Left lobe of liver (tissue), 2 donors: Measurements from ENCODE around the gene YDJC. TPM values are rescaled to one million over a fixed set of nuclear protein-coding genes. Genes with fewer than 3 reads are reported as not detected.
A peak's percentile ranks its signal among the peaks of the same experiment; 100 is the strongest.
"Not testable (repeated sequence)": the region's sequence is repeated elsewhere in the genome, so short reads cannot be mapped to it uniquely, and the experiment has no call there.

Source experiments
- ATAC-seq: fragments of 200-7000 bp; cut with Tn5 transposase; one replicate; pipeline ENCODE4 v1.9.1; 2020; ENCODE audit warnings: mild to moderate bottlenecking, moderate library complexity
- DNase-seq: peaks from one replicate; pipeline ENCODE4 v3.0.0-alpha.2; 2020; ENCODE audit warnings: low spot score
- total RNA-seq: library from RNA; stranded (reverse); gene quantifications from one replicate; pipeline ENCODE4 v1.2.1, GENCODE V29; 2021
- donor health status: DM: no; HTN: no; CAD: no; lungs with moderate emphysema.
- donor health status: DM: no; HTN: yes; CAD: no.

The YDJC gene
- total RNA-seq, 1 donor from 2014 or later, result 10.0 TPM

DNA sequence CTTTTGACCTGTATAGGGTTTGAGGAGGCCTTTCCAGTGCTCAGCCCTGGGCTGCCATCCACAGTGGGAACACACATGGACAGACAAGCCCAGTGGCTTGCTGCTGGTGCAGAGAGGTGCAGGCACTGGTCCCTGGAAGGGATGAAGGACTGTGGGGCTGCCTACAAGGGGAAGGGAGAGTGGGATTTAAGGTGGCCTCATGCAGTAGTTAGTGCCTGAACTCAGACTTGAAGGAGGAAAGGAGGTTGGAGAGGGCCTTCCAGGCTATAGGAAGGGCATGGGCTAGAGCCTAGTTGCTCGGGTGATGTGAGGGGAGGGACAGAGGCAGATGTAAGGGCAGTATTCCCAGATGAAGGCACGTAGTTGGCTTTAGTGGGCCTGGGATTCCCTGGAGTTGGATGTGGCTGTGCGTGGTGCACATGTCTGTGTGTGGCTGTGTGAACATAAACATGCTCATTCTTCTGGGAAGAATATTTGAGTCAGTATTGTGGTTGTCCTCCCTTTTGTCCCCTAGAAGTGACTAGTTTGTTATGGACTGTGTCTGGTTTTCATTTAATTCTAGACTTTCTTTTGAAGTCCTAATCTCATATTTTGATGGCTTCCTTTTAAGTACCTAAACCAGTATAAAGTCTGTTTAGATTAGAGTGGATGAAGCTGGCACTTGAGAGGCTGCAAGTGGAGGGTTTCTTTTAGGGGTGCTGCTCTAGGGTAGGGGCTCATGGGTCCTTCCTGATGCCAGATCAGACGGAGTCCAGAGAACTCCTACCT, 18.4 kb downstream of the YDJC start:
- ATAC-seq, result no peak
- DNase-seq, result no peak

DNA sequence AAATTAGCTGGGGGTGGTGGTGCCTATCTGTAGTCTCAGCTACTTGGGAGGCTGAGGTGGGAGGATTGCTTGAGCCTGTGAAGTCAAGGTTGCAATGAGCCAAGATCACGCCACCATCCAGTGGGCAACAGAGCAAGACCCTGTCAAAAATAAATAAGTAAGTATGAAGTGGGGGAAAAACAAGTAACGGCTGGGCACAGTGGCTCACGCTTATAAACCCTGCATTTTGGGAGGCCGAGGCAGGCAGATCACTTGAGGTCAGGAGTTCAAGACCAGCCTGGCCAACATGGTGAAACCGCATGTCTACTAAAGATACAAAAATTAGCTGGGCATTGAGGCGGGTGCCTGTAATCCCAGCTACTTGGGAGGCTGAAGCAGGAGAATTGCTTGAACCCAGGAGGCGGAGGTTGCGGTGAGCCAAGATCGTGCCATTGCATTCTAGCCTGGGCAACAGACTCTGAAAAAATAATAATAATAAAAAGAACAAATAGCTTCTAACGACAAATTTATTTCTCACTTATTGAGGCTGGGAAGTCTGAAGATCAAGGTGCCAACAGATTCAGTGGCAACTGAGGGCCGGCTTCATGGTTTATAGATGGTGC, 20.2 kb downstream of the YDJC start:
- not testable (repeated sequence) for ATAC-seq, DNase-seq

DNA sequence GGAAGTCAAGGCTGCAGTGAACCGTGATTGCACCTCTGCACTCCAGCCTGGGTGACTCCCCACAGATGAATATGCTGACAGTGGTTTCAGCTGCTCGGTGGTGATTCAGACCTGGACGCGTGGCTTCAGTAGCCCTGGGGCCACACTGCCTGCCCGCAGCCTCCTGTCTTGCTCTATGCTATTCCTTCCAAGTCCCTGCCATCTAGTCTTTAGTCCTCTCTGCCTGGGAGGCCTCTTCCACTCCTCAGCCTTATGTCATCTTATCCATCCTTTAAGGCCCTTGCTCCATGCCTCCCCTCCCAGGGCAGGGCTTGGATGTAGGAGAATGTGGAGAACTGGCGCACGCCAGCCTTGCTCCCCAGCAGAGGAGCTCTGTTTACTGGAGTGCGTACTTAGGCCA, 23.0 kb downstream of the YDJC start:
- ATAC-seq, result no peak
- DNase-seq, result no peak

DNA sequence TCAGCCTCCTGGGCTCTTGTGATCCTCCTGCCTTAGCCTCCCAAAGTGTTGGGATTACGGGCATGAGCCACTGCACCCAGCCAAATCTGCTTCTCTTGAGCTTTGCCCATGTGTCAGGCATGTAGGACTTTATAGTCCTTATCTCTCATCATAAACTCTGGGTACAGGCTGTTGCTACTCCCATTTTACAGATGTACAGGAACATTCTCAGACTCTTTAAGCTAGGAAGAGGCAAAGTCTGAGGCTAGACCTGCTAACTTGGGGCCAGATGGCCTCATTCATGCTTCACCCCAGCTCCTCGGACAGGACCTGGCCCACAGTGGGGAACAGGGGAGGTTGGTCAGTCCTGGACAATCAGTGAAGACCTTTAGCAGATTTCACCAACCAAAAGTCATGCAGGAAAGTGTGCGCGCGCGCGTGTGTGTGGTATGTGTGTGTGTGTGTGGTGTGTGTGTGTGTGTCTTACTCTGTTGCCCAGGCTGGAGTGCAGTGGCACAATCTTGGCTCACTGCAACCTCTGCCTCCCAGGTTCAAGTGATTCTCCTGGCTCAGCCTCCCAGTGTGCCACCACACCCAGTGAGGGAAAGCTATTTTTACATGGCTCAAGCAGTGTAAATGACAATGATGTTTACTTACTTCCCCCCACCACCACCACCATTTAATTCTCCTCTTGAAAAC, 23.8 kb downstream of the YDJC start:
- no peak for DNase-seq
- no peak for ATAC-seq

DNA sequence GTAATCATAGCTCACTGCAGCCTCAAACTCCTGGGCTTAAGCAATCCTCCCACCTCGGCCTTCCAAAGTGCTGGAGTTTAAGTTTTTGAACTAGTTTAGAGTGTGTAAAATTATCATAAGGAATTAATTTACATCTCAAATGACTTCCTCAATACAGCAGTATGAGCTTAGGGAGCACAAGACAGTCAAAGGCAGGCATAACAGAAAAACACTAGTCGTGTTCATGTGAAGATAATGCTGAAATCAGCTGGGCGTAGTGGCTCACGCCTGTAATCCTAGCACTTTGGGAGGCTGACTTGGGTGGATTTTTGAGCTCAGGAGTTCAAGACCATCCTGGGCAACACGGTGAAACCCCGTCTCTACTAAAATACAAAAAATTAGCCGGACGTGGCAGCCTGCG, 25.8 kb downstream of the YDJC start:
- no peak for ATAC-seq
- no peak for DNase-seq

DNA sequence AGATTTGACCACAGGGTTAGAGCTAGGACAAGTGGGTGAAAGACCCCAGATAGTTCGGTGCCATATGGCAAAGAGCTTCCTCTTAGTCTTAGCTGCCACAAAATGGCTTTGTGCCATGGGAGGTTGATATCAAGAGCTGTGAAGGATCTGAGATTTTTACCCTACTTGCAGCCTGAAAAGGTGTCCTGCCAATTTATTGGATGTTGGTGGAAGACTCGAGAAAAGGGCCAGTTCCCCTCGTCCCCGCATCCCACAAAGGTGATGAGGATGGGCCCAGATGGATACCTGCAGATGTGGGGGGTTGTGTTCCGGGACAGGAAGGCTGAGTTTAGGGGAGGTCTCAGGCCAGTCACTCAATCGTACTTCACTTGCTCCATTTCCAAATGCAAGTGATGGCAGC, 27.2 kb downstream of the YDJC start:
- DNase-seq, result no peak
- ATAC-seq, result no peak

DNA sequence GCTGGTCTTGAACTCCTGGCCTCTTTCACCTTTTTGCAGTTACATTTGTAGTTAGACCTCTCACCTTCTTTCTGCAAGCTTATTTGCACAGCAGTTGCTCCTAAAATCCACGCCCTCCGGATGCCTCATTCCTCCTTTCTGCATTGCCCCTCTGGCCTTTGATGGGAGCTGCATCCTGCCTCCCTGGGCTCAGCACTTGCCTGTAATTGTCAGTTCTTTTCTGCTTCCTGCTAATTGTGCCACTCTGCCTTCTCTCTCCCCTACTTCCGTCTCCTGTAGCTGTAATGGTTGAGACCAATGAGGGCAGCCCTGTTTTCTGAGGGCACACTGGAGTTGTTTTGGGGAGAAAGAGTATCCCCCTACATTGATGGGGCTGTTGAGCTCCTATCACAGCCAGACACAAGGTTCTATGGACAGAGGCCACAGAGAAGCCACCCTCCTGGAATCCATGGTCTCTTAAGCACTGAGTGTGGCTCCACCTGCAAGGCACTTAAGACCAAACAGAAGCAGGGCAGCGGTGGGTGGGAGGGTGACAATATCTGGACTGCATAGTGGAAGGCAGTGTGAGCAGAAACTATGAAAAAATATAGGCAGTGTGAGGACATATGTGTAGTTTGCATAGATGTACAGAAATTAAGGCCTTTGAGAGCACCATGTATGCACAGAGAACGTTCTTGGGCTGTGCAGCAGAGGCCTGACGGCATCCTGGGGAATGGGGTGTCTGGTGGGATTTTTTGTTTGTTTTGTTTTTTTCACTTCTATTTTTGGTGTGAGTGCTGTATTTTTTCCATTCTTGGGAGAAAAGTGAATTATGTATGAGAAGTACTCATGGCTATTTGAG, 30.5 kb downstream of the YDJC start:
- ATAC-seq (no peak), DNase-seq (no peak)

DNA sequence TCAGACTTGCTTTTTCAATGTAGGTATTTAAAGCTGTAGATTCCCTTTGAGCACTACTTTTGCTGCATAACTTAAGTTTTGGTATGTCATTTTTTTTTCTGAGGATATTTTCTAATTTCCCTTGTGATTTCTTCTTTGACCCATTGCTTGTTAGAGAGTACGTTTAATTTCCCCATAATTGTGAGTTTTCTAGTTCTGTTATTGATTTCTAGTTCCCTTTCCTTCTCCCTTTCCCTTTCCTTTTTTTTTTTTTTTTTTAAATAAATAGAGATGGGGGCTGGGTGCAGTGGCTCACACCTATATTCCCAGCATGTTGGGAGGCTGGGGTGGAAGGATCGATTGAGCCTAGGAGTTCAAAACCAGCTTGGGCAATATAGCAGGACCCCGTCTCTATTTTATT, 31.5 kb downstream of the YDJC start:
- ATAC-seq (no peak), DNase-seq (no peak)

DNA sequence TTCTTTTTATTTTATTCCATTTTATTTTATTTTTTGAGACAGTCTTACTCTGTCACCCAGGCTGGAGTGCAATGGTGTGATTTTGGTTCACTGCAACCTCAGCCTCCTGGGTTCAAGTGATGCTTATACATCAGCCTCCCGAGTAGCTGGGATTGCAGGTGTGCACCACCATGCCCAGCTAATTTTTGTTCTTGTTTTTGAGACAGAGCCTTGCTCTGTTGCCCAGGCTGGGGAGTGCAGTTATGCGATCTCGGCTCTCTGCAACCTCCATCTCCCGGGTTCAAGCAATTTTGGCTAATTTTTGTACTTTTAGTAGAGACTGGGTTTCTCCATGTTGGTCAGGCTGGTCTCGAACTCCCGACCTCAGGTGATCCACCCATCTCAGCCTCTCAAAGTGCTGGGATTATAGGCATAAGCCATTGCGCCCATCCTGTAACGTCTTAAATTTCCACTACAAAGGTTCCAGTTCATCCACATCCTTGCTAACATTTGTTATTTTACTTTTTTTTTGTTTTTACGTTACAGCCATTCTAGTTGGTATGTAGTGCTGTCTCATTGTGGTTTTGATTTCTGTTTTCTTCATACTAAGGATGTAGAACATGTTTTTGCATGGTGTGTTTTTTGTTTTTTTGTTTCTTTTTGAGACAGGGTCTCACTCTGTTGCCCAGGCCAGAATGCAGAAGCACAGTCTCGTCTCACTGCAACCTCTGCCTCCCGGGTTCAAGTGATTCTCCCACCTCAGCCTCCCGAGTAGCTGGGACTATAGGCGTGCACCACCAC, 33.3 kb downstream of the YDJC start:
- ATAC-seq, DNase-seq: not testable (repeated sequence)

DNA sequence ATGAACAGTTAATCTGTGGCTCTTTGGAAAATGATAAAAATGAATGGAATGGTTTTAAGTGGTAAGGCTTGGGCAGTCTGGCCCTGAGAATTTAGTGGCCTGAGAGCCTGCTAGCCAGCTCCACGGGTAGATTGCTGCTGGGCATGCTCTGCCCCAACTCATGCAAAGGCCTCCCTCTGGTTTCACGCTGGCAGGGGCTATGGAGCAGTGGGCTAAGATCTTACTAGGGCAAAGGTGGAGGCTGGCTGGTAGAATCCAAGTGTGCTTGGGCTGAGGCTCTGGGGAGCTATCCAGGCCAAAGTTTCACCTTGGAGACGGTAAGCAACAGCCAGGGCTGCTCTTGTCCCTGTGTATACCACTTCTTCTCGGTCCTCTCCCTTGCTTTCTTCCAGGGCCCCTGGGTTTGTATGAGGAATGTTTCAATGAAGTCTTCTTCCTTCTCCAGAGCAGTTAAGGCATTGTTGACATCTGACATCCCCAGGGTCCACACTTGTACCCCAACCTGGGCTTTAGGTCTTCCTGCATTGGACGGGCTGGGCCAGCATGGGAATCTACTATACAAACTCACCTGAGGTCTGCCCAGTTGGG, 34.9 kb downstream of the YDJC start:
- ATAC-seq (peak; percentile 24), DNase-seq (no peak)

DNA sequence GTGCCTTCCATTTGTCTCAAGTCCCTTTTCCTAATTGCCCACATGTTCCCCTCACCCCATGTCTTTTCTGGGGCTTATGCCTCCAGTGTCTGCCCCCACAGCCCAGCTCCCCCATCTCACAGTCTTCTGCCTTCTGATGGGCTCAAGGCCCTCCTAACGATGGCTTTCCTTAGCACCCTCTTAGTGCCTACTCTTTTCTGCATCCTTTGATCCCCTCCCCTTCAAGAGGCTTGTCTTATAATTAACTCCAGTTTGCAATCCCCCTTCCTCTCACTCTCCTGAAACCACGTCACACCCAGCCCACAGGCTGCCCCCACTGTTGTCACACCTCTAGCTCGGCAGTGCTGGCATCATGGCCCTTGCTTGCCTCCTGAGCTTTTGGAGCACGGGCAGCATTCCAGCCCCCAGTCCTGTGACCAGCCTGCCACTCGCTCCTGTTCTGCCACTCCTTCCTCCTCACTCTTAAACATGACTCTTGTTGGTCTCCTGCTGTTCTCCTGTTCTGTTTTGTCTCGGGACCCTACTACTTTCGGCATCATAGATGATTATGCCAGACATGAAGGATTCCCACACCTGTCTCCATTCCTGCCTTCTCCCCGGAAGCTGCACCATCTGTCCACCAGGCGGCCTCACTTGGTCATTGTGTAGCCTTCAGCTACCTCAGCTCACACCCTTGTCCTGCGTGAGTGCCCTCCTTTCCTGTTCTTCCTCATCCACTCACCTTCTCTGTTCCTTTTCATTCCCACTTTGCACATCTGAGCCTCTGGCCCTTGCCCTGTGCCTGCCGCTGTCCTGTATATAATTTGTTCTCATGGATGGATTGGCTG, 36.2 kb downstream of the YDJC start:
- ATAC-seq, result peak; percentile 36
- DNase-seq, result no peak

DNA sequence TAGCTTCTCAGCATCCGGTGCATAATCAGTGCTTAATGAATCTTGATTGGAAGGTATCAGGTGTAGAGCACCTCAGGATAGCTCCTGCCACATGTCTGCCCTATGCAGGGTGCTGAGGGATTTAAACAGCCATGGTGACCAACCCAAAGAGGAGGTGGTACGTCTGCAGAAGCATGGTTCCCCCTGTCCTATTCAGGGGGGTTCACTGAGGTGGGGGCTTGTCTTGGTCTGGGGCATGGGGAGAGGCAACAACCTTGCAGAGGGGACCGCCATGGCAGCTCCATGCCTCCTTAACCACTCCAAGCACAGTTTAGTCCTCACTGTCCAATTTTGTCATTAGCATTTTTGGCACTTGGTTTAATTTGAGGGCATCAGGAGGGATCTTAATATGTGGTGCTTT, 37.4 kb downstream of the YDJC start:
- ATAC-seq (no peak), DNase-seq (no peak)

DNA sequence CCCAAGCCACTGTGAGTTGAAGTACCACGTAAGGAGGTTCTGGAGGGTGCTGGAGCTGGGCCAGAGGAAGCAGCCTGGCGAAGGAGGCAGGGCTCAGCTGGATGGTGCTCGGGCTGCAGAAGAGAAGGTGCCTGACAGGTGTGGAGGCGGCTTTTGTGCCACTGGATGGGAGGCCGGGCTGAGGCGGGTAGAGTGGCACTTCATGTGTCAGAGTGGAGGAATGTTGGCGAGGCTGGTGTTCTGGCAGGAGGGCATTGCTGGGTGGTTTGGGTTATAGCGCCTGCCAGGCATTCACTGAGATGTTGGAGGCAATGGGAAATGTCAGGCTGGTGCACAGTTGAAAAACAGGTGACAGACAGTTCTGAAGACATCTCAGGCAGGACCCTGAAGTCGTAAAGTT, 38.1 kb downstream of the YDJC start:
- ATAC-seq (no peak), DNase-seq (no peak)

DNA sequence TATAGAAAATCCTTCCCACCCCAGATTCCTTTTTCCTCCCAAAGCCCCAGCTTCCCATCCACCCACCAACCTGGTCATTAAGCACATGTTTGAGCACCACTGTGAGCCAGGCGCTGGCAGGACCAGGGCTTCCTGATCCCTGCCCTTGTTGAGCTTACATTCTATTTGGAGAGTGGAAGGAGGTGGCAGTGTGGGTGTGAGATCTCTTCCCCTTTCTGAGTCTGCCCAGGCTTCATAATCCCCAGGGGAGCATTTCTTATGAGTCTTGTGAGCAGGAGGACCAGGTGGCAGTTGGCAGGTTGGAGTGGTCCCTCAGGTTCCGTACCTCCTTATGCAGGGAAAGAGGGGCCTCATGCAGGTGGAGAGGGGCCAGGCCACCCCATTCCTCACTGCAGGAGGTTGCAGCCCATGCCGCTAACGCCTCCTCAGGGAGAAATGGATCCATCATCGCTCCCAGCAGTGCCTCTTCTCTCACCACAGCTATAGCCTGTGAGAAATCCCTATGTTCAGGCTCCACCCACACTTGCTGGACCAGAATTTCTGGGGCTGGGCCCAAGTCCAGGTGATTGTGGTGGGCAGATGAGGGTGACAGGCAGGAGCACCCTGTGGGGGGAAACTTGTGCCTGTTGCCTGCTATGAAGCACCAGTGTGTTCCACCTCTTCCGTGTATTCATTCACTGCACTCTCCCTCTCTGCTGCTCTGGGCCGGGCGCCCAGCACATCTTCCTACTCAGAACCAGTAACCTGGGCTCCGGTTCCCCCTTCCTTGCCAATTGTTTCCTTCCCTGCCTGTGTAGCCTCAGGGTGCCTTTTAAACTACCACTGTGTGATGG, 38.8 kb downstream of the YDJC start:
- no peak for ATAC-seq
- DNase-seq, result no peak

DNA sequence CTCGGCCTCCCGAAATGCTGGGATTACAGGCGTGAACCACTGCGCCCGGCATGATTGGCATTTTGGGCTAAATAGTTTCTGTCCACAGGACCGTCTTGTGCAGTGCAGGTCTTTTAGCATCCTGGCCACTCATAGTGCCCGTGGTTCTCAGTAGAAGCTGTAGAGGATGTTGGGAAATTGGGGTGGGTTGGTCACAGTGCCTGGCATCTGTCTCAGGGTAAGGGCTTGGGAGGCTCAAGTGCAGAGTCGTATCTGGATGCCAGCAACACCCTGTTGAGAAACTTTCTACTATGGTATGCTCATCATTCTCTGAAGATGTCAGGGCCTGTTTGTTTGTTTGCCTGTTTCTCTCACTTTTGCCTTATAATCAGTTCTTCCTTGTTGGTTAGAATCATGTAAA, 40.4 kb downstream of the YDJC start:
- ATAC-seq (no peak), DNase-seq (no peak)

DNA sequence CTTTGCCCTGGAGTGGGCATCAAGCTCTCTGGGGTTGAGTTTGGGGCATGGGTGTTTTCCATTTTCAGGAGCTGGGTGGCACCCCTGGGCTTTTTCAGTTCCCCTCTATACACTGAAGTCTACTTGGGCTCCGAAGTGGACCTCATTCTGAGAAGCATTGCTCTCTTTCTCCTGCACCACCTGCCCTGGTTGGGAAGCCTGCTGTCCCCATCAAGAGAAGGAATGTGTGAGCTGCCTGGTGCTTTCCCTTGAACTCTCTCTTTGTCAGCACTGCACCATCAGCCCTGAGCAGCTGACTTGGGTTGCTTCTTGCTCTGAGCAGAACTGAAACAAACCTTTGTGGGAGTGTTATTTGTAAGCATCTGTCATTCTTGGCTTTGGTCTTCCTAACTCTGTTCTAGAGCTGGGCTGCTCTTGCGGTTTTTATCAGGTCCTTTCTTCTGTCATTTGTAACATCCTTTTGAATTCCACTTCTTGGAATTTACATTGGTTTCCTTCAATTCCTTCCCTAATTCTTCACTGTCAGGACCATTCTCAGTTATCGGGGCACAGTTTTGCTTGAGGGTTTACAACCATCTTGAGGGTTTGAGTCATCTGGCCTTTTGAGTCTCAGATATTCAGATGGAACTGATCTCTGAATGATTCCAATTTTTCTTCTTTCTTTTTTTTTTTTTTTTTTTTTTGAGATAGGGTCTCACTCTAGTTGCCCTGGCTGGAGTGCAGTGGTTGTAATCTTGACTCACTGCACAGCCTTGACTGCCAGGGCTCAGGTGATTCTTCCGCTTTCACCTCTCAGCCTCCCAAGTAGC, 41.8 kb downstream of the YDJC start:
- ATAC-seq (peak; percentile 21), DNase-seq (no peak)

DNA sequence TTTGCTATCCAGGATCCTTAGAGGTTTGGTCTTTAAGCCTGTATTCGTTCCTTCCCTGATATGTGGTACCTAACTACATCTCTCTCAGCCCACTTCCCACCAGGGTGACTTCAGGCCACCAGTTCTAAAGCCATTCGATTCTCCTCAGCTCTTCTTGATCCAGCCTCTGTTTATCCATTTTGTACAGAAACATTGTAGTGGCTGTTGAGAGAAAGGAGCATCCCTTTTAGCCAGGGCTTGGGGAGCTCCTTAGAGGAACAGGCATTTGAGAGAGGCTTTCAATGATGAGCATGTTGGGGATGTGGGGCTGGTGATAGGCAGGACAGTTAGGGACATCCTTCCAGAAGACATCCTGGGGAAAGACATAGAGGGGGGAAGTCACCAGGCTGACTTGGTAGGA, 44.4 kb downstream of the YDJC start:
- no peak for ATAC-seq
- no peak for DNase-seq
